NK-92 (cell line): Measurements from ENCODE around the gene IL36RN.

Source experiments
- DNase-seq: peaks from one replicate; lab custom pipeline; 2025; ENCODE audit not compliant: unreplicated experiment; lab: John Stamatoyannopoulos, UW

The IL36RN gene

DNA sequence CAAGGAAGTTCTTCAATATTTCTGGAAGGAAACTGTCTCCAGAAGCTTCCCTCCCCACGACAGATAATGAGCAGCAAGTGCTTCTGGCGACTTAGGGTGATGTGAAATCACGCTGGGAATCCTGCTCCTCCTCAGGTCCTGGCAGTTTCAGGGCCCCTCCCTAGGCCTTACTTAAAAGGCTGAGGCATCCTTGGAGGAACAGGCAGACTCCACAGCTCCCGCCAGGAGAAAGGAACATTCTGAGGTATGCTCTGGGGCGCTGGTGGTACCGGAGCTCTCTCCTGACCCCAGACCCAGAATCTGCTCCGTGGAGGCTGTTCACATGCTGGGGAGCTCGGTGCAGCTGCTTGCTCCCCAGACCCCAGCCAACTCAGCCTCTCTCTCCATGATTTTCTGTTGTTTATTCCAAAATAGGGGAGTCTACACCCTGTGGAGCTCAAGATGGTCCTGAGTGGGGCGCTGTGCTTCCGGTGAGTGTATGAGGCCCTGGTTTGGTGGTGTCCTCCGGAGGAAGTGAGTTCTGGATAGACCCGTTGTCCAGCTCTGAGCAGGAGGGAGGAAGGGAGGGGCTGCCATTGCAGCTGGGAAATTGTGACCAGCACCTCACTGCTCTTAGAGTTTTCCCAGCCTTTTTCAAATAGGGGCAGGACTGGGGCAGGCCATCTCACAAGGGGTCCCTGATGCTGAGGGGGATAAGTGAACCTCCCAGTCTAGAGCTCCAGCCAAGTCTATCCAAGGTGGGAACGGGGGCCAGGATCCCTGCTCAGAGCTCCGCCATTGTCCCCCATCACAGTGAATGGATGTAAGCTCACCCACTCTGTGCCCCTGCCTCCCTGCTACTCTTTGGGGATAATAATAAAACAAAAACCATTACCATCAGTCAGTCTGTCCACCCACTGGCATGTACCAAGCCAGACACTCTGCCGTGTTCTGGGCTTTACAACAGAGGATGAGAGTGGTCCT lies at the start of gene IL36RN:
Gene IL36RN (plus strand): TSS at position 201 of the 963 bp plus-strand sequence. CDS start 241 bp downstream, at position 442.
- no peak for DNase-seq

DNA sequence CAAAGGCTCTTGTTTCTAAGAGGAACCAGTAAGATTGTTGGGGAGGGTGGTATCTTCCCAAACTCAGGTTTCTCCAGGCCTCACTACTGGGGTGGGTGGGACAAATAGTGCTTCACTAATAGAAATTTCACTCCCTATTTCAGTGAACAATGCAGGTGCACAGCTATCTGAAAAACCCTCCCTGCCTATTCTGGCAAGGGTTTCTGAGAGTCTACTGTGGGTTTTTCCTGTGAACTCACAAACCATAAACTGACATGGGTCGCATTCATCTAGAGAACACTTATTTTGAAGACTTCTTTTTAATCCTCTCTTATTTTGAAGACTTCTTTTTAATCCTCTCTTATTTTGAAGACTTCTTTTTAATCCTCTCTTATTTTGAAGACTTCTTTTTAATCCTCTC lies 49.4 kb upstream of the IL36RN start:
- DNase-seq: no peak

GRCh38 chr2:113010088-113010487 lies 48.9 kb upstream of the IL36RN start:
- DNase-seq: no peak

DNA sequence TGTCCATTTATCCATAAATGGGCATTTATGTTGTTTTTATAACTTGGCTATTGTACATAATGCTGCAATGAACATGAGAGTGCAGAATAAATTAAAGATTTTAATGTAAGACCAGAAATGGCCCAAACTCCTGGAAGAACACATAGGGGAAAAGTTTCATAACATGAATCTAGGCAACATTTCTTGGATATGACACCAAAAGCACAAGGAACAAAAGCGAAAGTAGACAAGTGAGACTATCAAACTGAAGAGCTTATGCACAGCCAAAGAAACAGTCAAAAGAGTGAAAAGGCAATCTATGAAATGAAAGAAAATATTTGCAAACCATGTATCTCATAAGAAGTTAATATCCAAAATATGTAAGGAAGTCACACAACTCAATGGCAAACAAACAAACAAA lies 47.9 kb upstream of the IL36RN start:
- no peak for DNase-seq

DNA sequence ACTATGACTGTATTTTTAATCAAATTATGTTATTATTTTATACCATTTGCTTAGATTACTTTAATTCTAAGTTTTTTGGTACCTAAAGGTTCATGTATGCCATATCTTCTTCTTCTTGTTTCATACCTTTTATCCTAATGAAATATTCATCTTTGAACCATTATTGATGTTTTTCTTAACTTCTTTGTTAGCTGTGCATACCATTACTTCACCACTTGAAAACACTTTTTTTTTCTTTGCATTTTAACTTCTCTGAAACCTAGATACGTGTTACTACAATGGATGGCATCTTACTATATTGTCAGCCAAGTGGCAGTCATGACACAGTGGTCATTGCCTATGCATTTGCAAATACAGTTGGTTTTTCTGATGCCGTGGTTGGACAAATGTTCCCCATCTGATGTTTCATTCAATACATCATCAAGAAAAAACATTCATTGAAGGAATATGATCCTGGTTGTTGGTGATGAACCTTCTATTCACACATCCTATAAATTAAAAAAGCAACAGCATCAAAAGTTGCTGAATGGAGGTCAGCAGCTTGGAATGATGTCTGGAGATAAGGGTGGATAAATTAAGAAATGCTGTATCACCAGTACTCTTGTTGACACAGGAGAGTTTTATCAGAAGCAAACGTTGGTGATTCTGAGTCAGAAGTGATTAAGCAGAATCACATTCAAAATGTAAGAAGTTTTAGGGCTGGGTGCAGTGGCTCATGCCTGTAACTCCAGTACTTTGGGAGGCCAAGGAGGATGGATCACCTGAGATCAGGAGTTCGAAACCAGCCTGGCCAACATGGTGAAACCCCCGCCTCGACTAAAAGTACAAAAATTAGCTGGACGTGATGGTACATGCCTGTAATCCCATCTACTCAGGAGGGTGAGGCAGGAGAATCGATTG lies 46.3 kb upstream of the IL36RN start:
- DNase-seq: no peak

- DNase-seq: no peak
Measured at GRCh38 chr2:113013336-113013661, 45.7 kb upstream of the IL36RN start.

DNA sequence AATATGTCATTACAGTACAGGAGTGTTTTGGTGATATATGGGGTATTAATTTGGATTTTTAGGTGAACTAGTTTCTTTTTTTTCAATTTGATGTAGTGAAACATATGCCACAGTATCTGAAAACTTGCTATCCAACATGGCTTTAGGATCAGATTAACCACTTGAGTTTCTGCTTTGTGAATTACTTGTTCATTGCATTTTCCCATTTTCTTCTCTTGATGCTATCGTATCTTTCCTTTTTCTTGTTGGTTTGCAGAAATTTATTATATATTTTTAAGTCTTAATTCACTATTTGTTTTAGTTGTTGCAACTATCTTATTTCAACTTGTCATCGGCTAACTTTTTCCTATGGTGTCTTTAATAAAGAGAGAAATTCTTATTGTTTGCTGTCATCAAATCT lies 44.9 kb upstream of the IL36RN start:
- no peak for DNase-seq

DNA sequence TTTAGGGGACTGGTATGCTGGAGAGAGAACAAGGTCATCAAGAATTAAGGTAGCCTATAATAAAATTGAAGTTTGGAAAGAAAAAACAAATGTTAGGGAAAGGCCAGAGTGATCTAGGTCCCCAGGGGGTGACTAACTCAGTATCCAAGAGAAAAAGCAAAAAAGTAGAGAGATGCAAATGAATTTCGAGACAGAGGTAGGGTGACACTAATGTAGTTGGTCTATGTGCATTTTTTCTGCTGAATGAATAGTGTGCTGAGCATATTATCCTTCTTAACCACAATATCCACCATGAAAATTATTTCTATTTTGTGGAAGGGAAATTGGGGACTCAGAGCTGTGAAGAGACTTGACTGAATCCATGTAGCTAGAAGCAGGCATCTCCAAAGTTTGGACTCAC lies 44.0 kb upstream of the IL36RN start:
- DNase-seq: no peak

DNA sequence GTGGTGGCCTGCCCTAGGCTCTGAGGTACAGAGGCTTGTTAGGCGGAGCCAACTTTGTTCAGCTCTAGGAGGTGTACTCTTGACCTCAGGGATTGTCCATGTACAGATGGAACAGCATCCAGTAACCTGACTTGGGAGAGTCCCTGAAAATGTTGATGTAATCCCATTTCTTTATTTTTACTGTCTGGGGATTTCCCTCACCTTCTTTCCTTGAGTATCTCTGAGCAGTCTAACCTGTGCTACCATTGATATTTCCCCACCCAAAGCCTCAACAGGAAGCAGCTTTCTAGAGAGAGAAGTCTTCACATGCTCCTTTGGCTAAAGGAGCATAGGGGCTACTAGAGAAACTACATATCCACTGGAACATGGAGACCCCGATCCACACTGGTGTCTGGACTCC lies 43.3 kb upstream of the IL36RN start:
- no peak for DNase-seq

DNA sequence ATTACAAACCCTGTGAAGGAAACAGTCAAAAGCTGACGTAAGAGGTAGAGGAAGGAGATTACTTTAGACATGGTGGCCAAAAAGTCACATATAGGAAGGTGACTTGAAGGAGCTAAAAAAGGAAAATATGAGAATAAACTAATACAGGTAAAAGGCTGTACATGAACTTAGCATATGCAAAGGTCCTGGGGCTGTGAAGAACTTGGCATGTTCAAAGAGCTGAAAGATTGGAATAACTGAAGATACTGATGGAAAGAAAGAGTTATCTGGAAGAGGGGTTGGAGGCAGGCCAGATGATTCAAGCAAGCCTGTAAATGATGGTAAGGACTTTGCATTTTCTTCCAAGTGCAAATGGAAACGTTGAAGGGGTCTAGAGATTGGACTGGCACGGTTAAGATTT lies 40.5 kb upstream of the IL36RN start:
- DNase-seq: no peak

- no peak for DNase-seq
Measured at GRCh38 chr2:113021312-113021711, 37.7 kb upstream of the IL36RN start.

GRCh38 chr2:113024764-113025163 lies 34.2 kb upstream of the IL36RN start:
- DNase-seq: no peak

- no peak for DNase-seq
Measured at GRCh38 chr2:113025737-113026136, 33.3 kb upstream of the IL36RN start.

GRCh38 chr2:113027691-113028090 lies 31.3 kb upstream of the IL36RN start:
- no peak for DNase-seq

DNA sequence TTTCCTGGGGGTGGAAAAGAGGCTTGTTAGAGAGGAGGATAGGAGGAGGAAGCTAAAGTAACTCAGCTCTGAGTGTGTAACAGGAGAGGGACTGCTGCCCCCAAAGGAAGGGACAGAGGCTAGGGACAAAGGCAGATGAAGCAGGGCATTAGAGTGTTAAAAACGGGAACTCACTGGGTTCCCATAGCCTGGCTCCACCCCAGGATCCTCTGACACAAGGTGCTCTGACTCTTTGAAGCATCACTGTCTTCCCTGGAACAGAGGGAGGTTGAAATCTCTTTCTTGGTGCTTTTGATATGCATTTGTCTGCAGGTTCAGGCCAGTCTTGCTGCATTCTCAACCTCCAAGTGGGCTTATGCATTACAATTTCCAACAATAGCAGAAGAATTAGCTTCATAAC lies 30.9 kb upstream of the IL36RN start:
- no peak for DNase-seq

GRCh38 chr2:113032737-113033136 lies 26.3 kb upstream of the IL36RN start:
- DNase-seq: no peak

GRCh38 chr2:113034016-113034415 lies 25.0 kb upstream of the IL36RN start:
- no peak for DNase-seq

- no peak for DNase-seq
Measured at GRCh38 chr2:113036763-113037162, 22.2 kb upstream of the IL36RN start.

DNA sequence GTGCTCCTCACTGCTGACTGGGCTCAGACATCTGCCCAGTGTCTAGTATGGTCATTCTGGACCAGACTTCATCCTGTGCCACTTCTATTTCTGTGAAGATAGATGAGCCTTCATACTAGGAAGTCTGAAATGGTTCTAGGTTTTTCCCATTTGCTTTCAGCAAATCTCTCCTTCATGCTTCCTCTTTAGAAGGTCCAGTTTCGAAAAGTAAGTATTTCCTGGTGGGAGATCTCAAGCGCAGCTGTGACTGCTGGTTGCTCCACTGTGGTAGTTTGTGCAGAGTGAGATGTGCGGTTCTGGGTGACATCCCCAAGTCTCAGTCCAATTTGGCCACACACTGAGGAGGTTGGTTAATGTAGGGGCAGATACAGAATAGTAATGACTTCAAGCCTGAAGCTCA lies 20.7 kb upstream of the IL36RN start:
- DNase-seq: no peak

GRCh38 chr2:113039158-113039557 lies 19.8 kb upstream of the IL36RN start:
- DNase-seq: no peak

DNA sequence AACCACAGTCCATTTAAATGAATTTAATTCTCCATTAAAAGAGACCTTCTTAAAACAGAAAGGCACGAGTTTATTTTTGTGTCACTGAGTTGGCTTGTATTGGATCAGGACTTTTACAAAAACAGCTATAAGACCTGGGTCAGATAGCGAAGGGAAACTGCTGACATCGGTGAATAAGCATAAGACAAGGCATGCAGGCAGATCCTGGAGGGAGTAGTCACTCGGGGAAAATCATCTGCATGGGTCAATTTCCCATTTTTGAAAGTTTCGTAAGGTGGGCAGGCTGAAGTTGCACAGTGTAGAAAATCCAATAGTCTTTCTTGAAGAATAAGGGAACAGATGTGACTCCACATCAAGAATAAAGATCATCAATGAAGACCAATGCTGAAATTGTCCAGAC lies 19.3 kb upstream of the IL36RN start:
- DNase-seq: no peak

- no peak for DNase-seq
Measured at GRCh38 chr2:113041871-113042270, 17.1 kb upstream of the IL36RN start.
